Measurements from ENCODE around the gene CEP112. TPM values are rescaled to one million over a fixed set of nuclear protein-coding genes. Genes with fewer than 3 reads are reported as not detected.

The CEP112 gene
- total RNA-seq, 1 experiment from 2014 or later = 5.4 TPM

- CTCF ChIA-PET = interaction anchor here (0.6 kb wide), 1 partner anchor 348 kb away, joined by 3 read pairs; no protein-coding TSS in a partner anchor
- no peak for TF ChIP-seq CTCF (IDR thresholded peaks at IDR 0.05; ENCODE audit: unreplicated experiment)
- intact Hi-C loops (cut with micrococcal nuclease; ENCODE audit: unreplicated experiment) = no loop called here
- Mint-ChIP-seq H3K4me1 (ENCODE audit: low read depth, unreplicated experiment) (no peaks in the 10 kb centered on the region), H3K9me3 (ENCODE audit: low read depth, unreplicated experiment) (no peaks in the 10 kb centered on the region), H3K27me3 (ENCODE audit: unreplicated experiment) (no peaks in the 10 kb centered on the region), H3K4me3 (ENCODE audit: low read depth, unreplicated experiment) (no peak overlapping the region), H3K36me3 (ENCODE audit: insufficient read depth, unreplicated experiment) (no peaks in the 10 kb centered on the region), H3K27ac (ENCODE audit: unreplicated experiment) (no peak overlapping the region)
- BruUV-seq (replicated peaks) = no TSS peak
- no peak for DNase-seq
These were observed 289.0 kb downstream of the CEP112 start for GRCh38 chr17:65902831-65903522.

DNA sequence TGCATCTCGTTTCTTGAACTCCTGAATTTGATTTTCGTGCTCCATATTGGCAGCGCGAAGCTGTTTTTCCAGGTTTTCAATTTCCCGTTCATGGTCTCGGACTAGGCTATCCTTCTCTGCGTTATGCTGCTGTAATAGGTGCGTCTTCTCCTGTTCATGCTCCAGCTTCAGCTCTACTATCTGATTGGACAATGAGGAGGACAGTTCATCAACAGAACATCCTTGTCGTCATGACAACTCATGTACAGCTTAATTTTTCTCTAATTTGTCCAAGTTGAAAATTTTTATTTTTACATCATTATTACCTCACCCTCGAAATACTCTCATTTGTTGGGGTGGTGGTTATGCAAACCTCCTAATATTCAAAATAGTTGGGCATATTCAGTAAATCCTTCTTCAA lies 289.8 kb downstream of the CEP112 start:
- no peaks in the 10 kb centered on the region for H3K4me1 Mint-ChIP-seq (ENCODE audit: low read depth, unreplicated experiment)
- H3K9me3 Mint-ChIP-seq (ENCODE audit: low read depth, unreplicated experiment) = no peaks in the 10 kb centered on the region
- H3K4me3 Mint-ChIP-seq (ENCODE audit: low read depth, unreplicated experiment) = no peak overlapping the region
- CTCF ChIA-PET = no interaction called here
- H3K27me3 Mint-ChIP-seq (ENCODE audit: unreplicated experiment) = no peaks in the 10 kb centered on the region
- H3K27ac Mint-ChIP-seq (ENCODE audit: unreplicated experiment) = no peak overlapping the region
- BruUV-seq (replicated peaks) = no TSS peak
- intact Hi-C loops (cut with micrococcal nuclease; ENCODE audit: unreplicated experiment) = no loop called here
- H3K36me3 Mint-ChIP-seq (ENCODE audit: insufficient read depth, unreplicated experiment) = no peaks in the 10 kb centered on the region
- no peak for TF ChIP-seq CTCF (IDR thresholded peaks at IDR 0.05; ENCODE audit: unreplicated experiment)
- no peak for DNase-seq

GRCh38 chr17:65901394-65901793 lies 290.5 kb downstream of the CEP112 start:
- no TSS peak for BruUV-seq (replicated peaks)
- no peaks in the 10 kb centered on the region for H3K9me3 Mint-ChIP-seq (ENCODE audit: low read depth, unreplicated experiment)
- intact Hi-C loops (cut with micrococcal nuclease; ENCODE audit: unreplicated experiment) = no loop called here
- no peaks in the 10 kb centered on the region for H3K4me1 Mint-ChIP-seq (ENCODE audit: low read depth, unreplicated experiment)
- CTCF ChIA-PET = no interaction called here
- H3K27ac Mint-ChIP-seq (ENCODE audit: unreplicated experiment) = no peak overlapping the region
- TF ChIP-seq CTCF (IDR thresholded peaks at IDR 0.05; ENCODE audit: unreplicated experiment) = no peak
- DNase-seq = no peak
- H3K36me3 Mint-ChIP-seq (ENCODE audit: insufficient read depth, unreplicated experiment) = no peaks in the 10 kb centered on the region
- no peaks in the 10 kb centered on the region for H3K27me3 Mint-ChIP-seq (ENCODE audit: unreplicated experiment)
- no peak overlapping the region for H3K4me3 Mint-ChIP-seq (ENCODE audit: low read depth, unreplicated experiment)

DNA sequence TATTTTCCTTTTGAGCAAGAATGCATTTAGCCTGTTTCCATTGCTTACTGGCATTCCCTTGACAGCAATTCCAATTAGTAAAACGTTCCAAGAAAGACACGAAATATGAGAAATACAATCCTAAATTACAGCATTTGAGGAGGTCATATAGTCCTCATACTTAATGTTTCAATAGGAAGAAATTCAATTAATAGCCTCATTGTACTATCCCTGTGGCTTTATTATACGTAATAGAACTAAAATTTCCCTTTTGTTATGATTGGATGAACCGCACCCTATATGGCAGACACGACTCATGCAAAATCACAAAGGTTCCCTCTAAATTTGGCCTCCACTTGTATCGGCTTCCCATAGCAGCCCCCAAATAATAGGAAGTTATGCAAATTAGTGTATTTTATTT lies 291.7 kb downstream of the CEP112 start:
- intact Hi-C loops (cut with micrococcal nuclease; ENCODE audit: unreplicated experiment) = no loop called here
- Mint-ChIP-seq H3K9me3 (ENCODE audit: low read depth, unreplicated experiment) (no peaks in the 10 kb centered on the region), H3K4me1 (ENCODE audit: low read depth, unreplicated experiment) (no peaks in the 10 kb centered on the region), H3K27me3 (ENCODE audit: unreplicated experiment) (no peaks in the 10 kb centered on the region), H3K4me3 (ENCODE audit: low read depth, unreplicated experiment) (no peak overlapping the region), H3K36me3 (ENCODE audit: insufficient read depth, unreplicated experiment) (no peaks in the 10 kb centered on the region), H3K27ac (ENCODE audit: unreplicated experiment) (no peak overlapping the region)
- TF ChIP-seq CTCF (IDR thresholded peaks at IDR 0.05; ENCODE audit: unreplicated experiment) = no peak
- DNase-seq = no peak
- no TSS peak for BruUV-seq (replicated peaks)
- CTCF ChIA-PET = no interaction called here

Data from Calu3 (cell line).